ENCODE results near the gene MRPS12.
A peak's percentile ranks its signal among the peaks of the same experiment; 100 is the strongest.
"Not testable (repeated sequence)": the region's sequence is repeated elsewhere in the genome, so short reads cannot be mapped to it uniquely, and the experiment has no call there.

MRPS12 gene

DNA sequence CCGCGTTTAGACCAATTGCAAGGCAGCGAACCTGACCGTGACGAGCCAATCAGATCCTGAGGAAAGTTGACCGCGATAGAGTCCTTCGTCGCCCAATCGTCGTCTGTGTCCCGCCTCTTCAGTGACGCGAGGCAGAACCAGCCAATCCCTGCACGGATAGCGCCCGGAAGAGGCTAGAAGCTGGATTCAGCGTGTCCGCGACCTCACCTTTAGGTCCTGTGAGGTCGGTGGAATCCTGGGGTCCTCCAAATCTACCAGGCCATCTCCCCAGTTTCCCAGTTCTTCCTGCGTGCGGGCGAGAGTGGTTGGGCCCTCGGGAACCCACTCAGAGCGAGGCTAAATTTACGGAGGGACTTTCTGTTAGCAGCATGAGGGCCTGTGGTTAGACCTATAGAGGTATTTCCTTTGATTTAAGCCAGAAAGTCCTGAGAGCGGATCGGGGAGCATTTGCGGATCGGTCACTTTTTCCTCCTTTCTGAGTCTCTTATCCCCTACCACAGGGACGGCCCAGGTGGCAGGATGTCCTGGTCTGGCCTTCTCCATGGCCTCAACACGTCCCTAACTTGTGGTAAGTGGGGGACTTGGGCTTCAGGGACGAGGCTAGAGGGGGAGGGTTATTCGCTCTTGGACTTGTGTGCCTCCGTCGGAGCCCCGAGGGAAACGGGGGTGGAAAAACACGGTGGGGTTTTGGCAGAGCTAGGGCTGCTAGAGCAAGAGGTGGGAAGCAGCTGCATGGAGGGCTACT is at the start of gene MRPS12:
TSS of gene MRPS12 (plus strand) at position 169 of the 745 bp plus-strand sequence. CDS start at position 520, 351 bp downstream.
- DNase-seq: peak; percentile 99

DNA sequence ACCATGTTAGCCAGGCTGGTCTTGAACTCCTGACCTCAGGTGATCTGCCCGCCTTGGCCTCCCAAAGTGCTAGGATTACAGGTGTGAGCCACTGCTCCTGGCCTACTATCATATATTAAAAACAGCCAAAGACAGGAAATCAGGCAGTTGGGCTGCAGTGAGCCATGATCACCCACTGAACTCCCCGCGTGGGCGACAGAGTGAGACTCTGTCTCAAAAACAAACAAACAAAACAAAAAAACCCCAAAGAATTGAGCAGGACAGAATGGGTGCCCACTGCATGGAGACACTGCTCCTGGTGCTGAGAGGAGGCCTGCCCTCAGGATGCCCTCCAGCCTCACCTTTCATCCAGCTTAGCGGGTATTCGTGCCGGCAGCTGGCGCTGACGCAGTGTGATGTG is 47.5 kb upstream of the MRPS12 start:
- no peak for DNase-seq

DNA sequence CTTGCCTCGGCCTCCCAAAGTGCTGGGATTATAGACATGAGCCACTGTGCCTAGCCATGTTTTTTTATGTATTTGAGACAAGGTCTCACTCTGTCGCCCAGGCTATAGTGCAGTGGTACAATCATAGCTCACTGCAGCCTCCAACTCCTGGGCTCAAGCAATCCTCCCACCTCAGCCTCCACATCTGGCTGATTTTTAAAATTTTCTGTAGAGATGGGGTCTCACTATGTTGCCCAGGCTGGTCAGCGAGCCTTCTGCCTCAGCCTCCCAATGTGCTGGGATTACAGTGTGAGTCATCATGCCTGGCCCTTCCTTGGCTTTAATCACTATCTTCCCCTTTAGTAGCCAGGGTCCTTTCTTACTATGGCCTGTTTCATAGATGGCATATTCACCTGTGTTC is 46.1 kb upstream of the MRPS12 start:
- not testable (repeated sequence) for DNase-seq

DNA sequence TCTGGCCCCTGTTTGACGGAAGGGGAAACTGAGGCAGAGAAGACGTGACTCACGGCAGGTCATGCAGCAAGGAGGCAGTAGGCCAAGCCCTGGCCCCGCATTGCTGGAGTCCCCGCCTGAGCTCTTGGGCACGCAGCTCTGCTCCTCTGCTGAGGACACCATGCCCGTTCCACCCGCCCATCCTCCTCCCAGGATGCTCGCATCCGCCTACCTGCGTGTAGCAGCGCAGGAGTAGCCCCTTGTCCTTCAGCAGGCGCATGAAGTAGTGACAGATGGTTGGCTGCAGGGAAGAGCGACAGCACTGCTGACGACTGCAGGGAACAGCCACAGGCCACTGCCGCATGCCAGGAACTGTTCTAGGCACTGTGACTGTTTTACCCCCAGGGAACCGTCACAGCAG is 41.9 kb upstream of the MRPS12 start:
- DNase-seq: no peak

DNA sequence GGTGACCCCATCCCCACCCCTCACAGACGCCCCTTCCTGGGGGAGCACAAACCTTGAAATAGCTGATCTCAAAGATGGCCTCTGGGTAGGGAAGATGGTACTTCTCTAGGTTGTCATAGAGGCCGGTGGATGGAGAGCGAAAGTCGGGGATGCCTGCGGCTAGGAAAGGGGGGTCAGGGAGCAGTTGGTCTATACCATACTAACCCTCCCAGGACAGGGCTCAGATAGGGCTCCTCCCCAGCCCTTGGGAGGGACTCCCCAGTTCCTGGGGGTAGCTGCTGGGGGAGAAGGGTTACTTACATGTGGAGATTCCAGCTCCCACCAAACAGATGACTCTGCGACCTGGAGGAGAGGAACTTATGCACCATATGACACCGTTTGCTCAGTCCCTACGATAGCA is 40.9 kb upstream of the MRPS12 start:
- no peak for DNase-seq

DNA sequence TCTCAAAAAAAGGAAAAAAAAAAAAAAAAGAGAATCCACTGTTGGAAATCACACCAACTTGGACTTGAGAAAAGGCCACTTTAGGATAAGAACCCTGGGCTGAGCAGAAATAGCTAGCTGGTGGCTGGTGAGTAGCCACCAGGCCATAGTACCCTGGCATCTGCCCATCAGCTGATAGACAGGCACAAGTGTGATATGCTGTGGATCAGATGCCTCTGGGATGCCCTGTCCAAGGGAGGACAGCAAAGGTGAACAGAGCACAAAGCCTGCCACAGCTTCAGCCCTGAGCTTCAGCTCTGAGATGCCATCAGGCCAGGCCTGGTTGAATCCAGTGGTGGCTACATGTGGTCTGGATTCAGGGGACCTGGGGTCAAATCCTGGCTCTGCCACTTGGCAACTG is 40.1 kb upstream of the MRPS12 start:
- no peak for DNase-seq

DNA sequence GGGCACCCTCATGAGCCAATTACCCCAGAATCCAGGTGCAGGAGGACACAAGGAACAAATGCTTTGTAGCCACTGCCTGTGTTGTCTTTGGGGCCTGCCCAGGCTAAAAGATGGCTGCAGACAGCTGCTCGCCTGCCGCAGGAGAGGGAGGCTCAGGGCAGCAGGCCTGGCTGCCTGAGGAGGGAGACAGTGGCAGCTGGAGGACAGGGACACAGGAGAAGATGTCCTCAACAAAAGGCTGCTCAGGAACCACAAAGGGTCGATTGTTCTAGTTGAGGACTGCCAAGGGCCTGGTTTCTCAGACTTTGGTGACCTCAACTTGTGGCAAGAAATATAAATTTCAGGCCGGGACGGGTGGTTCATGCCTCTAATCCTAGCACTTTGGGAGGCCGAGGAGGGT is 39.0 kb upstream of the MRPS12 start:
- no peak for DNase-seq

DNA sequence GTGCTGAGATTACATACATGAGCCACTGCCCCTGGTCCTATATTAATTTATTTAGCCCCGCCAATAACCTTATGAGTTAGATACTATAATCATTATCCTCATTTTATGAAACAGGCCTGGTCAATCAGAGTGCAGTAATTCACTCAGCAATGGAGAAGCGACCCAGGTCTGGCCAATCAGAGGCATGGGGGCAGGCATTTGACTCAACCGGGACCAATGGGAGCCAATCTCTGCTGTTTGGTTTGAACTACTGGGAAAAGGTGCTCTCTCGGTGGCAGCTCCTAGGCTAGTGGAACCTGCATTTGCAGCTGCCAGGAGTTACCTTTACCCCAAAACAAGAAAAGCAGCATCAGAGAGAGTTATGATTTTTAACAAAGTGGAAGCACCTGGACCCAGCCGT is 37.9 kb upstream of the MRPS12 start:
- DNase-seq: no peak

DNA sequence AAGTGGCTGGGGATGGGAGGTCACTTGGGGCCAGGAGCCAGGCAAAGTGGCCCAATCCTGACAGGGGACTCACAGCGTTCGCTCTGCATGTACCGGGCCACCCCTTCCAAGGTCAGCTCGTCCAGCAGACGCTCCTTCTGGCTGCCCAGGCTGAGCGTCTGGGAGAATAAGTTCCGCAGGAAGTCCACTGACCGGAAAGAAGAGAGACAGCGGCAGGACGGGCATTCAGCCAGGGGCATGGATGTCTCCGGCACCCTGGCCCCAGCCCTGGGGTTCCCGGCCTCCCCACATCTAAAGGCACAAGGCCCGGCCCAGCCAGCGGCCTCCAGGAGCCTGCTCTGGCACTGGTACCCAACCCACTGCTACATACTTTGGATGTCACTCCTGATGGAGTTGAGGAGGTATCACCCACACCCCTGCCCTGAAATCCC is 37.4 kb upstream of the MRPS12 start:
- no peak for DNase-seq

DNA sequence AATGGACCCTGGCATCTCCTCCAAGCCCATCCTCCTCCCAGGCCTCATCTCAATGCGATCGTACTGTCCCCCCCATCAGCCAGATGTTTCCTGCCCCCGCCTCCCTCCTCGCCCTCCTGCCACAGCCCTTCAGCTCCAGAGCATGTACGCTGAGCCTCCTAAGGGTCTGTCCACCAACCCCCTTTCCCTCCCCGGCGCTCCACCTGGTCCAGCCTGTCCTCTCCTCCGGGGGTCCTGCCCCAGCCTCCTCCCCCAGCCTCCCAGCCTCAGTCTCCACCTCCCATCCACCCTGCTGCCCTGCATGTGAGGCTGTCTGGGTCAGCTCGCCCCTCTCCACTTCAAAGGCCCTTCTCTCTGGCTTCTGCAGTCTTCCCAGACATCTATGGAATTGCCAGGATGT is 35.8 kb upstream of the MRPS12 start:
- DNase-seq: no peak

DNA sequence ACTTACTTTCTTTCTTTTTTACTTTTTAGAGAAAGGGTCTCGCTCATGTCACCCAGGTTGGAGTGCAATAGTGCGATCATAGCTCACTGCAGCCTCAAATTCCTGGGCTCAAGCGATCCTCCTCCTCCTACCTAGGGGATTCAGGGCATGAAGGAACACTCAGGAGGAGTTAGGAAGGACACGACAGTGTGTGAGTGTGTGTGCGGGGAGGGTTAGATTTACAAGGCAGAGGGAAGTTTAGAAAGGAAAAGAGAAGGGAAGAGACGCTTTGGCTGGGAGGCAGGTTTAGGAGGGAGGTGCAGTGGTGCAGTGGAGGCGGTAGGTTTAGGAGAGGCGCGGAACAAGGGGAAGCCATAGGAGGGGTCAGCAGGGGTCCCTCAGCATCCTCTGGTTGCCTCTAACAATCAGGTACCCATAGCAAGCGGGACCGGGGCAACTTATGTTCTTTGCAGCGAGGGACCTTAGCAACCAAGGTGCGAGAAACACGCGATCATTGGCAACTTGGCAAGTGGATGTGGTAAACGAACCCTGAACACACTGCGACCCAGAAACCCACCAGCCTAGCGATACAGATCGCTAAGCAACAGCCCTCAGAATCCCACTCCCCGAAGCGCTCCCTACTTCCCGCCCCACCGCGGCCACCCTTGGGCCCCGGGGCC is 31.8 kb upstream of the MRPS12 start:
- no peak for DNase-seq

DNA sequence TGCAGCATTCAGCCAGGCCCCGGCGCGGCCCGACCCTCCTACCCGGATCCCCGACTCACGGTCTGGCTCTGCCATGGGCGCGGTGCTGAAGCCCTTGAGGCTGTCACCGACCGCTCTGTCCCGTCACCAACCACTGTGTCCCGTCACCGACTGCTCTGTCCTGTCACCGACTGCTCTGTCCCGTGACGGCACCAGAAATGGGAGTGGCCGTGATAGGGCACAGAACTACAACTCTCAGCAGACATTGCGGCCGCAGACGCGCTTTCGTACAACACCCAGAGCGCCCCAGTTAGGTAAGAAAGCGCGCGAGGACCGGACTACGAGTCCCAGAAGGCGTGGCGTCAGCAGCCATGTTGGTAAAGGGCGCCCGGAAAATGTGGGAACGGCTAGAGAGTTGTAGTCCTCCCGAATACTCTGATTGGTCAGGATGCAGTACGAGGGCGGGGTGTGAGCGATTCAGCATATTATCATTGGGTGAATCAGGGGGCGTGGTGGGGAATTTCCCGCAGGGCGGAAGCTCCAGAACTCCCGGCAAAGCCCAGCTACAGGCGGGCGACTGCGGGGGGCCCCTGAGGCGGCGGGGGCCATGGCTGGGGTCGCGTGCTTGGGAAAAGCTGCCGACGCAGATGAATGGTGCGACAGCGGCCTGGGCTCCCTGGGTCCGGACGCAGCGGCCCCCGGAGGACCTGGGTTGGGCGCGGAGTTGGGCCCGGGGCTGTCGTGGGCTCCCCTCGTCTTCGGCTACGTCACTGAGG is 31.1 kb upstream of the MRPS12 start, which contains the start of the genes NFKBIB and SIRT2:
TSS of gene NFKBIB (plus strand) at position 523 of the 755 bp plus-strand sequence. CDS start at position 587, 64 bp downstream.
TSS of gene SIRT2 (minus strand) at position 172 of the 755 bp plus-strand sequence. CDS start at position 75, 97 bp downstream.
- DNase-seq: peak; percentile 100

DNA sequence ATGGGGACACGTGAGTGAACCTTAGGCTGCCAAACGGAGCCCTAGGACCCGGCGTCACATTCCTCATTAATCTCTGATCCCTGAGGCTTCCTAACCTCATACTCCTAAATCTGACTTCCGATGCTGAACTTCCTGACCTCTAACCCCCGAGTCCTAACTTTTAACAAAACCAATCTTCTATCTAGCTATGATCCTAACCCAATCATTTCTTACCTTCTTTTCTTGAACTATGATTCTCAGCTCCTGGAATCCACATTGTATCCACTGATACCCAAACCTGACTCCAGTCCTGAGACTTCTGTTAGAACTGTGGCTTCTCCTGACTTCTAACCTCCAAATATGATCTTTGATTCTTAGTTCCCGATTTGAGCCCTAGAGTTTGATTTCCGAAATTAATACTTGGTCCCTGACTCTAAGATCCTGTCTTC is 30.5 kb upstream of the MRPS12 start:
- DNase-seq: no peak

DNA sequence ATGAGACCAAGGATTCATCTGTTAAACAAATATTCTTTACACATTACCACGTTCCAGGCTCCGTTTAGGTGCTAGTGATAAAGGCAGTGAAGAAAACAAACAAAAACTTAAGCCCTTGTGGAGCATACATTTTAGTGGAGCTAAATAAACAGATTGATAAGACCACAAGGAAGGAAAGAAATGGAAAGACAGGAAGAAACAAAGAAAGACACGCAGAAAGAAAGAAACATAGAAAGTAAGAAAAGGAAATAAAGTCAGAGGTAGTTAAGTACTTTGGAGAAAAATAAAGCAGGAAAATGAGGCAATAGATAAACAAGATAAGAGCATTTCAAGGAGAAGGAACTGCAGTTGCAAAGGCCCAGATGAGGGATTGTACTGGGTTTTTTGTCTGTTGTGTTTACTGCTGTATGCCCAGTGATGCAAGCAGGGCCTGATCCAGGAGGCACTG is 30.0 kb upstream of the MRPS12 start:
- no peak for DNase-seq

DNA sequence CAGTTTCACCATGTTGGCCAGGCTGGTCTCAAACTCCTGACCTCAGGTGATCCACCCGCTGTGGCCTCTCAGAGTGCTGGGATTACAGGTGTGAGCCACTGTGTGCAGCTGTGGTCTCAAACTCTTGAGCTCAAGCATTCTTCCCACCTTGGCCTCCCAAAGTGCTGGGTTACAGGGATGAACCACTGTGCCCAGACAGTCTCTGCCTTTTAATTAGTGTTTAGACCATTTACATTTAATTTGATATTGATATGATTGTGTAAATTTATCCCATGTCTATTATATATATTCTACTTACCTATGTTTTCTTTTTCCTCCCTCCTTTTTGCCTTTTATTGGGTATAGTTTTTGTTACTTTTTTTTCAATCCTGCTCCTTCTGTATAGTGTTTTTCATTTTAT is 29.1 kb upstream of the MRPS12 start:
- DNase-seq: no peak

DNA sequence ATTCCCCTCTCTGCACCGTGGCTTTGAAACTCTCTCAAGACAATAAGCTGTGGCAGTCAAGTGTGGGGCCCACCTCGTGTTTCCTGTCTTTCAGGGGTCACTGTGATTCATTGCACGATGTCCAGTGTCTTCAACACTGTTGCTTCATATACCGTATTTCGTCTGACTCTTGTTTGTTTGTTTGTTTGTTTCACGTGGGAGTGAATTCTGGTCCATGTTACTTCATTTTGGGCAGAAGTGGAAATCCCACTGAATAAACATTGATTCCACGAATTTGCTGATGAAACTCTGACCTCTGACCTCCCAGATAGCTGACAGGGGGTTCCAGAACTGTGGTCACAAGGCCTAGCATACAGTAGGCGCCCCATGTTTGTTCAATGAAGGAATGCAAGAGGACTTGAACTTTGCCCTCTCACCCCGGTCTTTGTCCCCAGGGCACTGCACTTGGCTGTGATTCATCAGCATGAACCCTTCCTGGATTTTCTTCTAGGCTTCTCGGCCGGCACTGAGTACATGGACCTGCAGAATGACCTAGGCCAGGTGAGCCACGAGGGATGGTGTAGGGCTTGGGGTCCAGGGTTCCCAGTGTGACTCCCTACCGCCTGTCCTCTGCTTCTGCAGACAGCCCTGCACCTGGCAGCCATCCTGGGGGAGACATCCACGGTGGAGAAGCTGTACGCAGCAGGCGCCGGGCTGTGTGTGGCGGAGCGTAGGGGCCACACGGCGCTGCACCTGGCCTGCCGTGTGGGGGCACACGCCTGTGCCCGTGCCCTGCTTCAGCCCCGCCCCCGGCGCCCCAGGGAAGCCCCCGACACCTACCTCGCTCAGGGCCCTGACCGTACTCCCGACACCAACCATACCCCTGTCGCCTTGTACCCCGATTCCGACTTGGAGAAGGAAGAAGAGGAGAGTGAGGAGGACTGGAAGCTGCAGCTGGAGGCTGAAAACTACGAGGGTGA is 25.9 kb upstream of the MRPS12 start:
- DNase-seq: no peak

DNA sequence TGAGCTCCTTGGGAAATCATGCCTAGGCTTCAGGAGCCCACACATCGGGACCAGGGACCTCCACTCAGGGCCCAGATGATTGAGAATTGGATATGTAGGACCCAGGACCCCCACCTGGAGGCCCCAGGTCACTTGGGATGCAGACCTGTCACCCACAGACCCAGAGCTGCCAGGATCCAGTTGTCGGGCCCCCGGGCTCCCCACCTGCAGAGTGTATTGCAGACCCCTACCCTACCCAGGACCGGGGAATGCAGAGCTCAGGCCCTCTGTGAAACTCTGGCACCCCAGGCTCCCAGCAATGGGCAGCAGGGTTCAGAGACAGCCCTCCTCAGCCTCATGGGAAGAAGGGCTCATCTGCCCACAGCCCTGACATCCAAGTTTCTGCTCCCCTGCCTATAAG is 25.1 kb upstream of the MRPS12 start:
- no peak for DNase-seq

DNA sequence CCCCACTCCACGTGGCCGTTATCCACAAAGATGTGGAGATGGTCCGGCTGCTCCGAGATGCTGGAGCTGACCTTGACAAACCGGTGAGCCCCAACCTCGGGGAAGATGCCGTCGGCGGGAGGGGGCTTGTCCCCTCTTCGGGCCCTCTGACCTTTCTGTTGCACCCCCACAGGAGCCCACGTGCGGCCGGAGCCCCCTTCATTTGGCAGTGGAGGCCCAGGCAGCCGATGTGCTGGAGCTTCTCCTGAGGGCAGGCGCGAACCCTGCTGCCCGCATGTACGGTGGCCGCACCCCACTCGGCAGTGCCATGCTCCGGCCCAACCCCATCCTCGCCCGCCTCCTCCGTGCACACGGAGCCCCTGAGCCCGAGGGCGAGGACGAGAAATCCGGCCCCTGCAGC is 23.5 kb upstream of the MRPS12 start:
- DNase-seq: no peak

DNA sequence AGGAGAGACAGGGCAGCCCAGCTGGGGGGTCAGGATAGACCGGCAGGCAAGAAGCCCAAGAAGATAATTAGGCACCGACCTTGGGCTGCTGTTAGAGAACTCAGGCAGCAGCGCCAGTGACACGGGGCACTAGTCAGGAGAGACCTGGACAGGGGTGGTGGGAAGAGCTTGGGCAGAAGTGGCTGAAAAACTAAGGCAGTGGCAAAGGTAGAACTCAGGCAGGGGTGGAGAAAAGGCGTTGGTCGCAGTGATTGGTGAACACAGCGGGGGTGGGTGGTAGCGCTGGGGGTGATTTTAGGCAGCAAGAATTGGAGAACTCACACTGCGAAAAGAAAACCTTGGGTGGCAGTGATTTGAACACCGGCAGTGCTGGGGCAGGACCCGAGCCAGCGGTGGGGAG is 23.1 kb upstream of the MRPS12 start:
- DNase-seq: no peak

DNA sequence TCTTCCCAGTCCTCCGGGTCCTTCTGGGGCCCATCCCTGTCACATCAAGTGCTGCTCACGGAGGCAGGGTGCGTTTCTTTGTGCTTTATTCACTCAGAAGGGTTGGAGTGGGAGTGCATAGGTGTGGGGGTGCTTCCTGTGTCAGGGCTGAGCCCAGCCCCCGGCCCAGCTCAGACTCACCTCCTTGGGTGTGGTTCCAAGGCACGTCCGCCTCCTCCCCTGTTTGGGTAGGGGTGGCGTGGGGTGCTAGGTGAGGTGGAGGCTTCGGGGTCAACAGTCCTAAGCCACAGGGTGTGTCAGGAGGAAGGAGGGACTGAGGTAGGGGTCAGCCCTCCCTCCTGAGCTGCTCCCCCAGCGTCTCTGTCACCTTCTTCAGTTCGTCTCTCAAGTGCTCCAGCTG is 21.8 kb upstream of the MRPS12 start:
- DNase-seq: no peak

DNA sequence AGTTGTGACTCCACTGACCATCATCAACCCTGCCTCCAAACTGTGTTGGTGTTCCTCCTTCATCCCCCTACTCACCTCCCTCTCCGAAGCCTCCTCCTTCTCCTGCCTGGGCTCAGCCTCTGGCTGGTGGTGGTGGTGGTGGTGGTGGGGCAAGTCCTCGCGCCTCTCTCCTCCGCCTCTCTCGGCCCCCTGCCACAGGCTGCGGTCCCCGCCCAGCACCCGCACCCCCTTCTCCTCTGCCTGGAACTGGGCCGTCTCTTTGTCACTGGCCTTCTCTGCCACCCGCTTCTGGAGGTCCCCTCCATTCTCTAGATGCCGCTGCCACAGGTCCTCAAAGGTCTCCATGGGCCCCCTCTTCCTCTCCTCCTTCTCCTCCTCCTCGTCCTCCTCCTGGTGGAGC is 20.3 kb upstream of the MRPS12 start:
- no peak for DNase-seq

DNA sequence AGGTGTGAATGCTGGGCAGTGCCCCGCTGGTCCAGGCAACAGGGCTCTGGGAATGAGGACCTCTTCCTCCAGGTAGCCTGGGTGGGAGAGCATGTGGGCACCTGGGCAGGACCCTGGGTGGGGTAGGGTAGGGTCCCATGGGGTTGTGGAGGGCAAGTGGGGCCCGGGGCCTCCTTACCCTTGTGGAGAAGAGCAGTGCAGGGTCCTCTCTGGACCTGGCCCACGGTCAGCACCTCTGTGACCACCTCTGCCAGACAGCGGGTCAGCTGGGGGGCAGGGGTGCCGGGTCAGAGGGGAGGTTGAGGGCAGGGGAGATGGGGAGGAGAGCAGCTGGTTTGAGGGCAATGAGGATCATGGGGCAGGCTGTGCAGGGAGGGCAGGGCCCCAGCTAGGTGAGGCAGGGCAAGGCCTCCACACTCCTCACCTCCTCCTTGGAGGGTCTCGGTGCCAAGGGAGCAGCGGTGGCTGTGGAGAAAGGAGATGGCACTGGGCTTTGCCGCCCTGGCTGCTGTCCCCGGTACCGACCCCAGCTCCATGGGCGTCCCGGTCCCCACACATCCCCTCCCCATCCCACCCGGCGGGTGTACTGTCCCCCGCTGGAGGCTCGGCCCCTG is 19.2 kb upstream of the MRPS12 start:
- DNase-seq: no peak

All from NCI-H446 treated with DMSO at 0.1 percent for 48 hours (cell line).